Activated naive CD8-positive, alpha-beta T cell treated with anti-CD3 and anti-CD28 coated beads, Interleukin-2, amount 50 U/mL, for 16 hours (primary cell): ENCODE results near the gene PPFIBP2.

ENCODE experiments used
- DNase-seq: peaks from one replicate; pipeline ENCODE4 v3.0.0-alpha.2; 2020; ENCODE audit warnings: low read depth, low spot score

The PPFIBP2 gene

DNA sequence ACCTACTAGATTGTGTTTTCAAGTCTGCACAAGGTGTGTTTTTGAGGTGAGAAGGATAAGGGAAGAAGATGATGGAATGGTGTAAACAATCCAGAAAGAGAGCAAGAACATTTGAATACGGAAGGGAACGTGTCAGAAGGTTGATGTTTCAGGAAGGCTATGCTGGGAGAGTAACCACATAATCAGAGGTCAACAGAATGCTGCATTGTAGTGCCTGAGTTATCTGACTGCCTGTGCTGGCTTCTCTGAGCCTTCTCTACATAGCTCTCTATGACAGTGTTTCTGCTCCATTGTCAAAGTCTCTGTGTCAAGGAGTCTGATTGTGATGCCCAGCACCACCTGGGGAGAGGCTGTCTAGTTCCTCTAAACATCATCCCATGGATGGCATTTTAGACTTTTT is 85.4 kb downstream of the PPFIBP2 start:
- DNase-seq: no peak

DNA sequence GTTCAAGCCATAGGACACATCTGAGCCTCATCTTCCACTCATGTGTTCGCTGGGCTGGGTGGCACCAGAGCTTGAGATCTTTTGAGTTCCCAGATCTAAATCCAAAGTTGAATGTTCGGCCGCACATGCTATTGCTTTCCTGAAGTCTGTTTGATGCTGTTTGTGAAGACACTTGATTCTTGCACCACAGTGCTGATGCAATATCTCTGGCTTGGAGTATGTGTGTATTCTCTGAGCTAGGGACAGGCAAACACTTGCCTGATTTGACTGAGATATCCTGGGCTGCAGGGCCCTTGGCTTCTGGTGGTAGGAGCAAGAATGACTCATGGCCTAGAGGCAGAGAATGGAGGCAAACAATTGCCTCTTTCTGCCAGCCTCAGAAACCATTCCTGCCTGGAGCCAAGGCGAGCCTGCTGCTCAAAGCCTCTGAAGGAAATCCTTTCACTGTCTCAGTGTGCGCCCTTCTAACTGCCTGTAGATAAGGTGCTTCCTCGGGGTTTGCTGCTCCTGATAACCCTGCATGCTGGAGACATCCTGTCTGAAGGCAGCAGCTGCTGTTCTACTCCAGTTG is 86.5 kb downstream of the PPFIBP2 start:
- DNase-seq: no peak

DNA sequence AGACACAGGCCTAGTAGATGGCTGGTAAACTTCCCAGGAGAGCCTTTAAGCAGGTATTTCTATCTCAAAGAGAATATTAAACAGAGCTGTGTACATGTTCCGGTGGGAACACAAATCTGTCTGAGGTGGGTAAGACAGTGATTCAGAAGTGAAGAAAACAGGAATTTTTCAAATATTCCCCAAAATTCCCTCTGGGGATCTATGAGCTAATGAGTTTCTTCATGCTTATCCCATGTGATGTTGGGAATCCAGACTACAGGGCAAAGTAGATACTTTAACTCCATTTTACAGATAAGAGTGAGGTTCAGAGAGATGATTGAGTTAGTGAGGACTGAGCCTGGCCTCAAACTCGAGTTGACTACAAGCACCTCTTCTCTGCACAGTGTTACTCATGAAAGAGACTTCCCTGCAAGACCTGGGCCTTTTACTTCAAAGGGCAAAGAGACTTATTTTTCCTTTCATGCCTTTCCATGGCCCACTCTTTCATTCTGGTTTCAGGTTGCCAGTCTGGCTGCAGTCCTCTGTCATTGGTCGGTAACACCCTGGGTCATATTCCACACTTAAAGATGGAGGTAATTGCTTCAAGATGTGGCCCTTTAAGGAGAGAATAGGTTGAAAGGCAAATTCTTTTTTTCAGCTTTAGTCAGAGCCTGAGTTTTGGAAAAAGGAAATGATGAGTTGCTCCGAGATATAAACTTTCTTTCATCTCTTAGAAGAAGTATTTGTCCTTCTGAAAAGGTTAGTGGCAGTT is 89.4 kb downstream of the PPFIBP2 start:
- no peak for DNase-seq

DNA sequence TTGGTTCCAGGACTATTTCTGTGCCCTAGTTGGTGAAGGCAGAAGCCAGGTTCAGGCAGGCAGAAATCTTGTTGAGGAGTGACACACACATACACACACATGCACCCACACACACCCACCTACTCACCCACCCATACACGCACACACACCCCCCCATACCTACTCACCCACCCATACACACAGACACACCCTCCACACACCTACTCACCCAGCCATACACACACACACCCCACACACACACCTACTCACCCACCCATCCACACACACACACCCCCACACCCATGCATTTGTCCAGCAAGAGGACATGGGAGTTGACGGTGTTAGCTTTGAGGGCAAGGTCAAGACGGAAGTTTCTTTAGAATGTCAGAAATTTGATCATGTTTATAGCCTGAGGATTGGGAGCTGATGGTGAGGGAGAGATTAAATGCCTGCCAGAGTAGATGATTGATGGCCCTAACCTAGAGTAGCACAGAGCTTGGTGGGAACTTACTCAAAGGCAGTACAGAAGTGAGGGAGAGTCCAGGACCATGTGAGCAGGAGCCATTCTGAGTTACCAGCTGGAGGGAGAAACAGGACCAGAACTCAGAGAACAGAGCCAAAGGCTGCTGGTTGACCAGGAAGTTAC is 90.6 kb downstream of the PPFIBP2 start:
- DNase-seq: no peak

DNA sequence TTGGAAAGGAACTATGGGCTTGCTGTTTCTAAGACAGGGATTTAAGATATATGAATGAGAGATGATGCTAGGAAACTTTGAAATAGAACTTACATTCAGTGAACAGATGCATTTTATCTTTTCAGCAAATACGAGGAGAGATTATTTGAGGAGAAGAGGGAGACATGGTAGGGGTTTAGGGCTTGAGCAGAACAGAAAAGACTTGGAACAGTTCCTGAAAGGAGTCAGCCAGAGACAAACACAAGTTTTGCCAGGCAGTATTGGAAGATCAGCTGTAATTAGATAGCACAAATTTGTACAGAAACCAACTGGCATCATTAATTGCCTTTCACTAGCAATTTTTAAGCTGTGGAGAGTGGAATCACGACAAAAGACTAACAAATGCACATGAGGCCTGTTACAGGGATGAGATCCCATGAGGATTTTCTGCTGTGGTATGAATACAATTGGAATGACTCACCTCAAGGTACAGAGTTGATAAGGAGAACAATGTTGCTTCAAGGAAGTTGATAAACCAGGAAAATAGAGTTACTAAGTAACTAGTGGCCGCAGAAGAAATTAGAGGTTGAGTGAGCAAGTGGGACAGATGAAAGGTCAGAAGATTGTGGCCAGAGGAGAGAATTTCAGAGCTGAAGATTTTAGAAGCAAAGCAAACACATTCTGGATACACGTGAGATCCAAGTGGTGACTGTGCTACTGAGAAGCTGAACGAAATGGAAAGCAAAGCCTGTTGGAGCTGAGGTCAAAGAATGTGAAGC is 91.6 kb downstream of the PPFIBP2 start:
- no peak for DNase-seq

DNA sequence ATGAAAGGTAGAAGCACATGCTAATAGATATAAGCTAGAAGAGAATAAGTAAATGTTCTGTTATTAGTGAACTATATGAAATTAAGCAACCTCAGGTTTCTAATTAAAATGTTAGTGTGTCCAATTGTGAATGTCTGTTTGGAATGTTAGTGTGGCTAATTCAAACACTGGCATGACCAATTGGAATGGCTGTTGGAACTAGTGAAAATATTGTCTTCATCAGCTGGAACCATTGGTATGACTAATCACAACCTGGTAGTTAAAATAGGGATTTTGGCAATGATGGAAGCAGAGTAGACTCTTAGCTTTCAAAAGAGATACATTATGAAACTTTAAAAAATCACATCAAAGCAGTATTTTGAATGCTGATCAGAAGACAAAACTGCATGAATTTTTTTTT is 92.7 kb downstream of the PPFIBP2 start:
- DNase-seq: no peak

DNA sequence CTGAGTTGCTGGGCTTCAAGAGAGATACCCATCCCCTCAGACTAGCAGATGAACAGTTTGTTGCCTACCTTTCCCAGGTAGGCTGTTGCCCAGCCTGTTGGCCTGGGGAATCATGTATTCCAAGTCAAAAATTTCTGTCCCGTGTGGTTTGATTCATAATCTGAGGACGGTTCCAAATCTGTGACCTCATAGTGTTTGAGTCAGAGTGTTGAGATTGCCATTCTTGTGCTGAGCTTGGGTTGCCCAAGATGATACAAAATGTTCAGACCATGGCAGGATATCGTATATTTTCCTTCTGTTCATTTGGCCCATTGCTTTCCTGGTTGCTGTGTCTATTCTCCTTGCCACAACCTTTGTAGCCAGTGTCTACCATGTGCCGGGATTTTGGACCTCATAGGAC is 95.2 kb downstream of the PPFIBP2 start:
- no peak for DNase-seq

DNA sequence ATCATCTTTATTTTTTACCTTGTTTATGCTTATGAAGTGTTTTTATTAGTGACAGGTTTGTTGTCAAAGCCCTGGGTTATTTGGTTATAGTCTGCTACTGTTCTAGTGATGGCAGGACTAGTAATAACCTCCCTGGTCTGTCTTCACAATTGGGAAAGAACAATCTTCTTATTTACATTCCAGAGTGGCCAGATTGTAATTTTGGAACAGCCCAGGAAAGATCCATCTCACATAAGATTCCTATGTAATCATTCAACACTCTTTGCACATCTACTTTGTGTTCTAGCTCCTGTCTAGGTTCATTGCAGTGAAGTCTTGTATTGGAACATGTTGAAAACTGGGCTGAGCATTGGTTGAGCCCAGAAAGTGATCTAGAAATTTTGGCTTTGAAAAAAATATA is 95.7 kb downstream of the PPFIBP2 start:
- DNase-seq: no peak

DNA sequence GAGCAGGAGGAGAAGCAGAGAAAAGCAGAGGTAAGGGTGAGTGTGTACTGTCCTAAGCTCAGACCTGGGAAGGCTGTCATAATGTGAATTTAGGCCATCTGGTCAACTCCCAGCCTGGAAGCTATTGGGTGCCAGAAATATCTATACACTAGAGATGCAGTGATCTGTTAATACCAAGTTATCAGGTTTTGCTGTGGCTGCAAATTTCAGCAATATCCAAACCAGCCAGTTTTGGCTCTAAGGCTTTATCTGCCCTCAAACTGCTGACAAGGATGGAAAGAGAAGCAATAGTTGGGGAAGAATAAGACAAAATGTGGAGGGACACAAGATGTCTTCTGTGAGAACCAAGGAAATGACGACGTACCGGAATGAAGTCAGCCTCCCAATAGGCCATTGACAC is 96.6 kb downstream of the PPFIBP2 start:
- no peak for DNase-seq

DNA sequence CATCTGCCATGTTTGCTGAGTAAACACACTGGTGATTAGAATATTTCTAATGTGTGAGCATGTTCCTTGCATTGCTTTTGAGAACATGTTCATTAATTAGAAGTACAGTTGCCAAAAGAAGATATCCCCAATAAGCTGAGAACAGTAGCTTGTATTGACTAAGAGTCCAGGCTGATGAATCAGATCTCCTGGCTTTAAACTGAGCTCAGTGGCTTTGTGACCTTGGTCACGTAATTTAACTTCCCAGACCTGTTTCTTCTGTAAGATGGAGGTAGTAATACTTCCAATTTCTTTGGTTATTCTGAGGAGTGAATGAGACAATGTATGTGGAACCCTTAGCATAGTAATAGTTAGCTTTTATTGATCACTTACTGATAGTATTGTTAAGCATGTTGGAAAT is 97.6 kb downstream of the PPFIBP2 start:
- DNase-seq: no peak

DNA sequence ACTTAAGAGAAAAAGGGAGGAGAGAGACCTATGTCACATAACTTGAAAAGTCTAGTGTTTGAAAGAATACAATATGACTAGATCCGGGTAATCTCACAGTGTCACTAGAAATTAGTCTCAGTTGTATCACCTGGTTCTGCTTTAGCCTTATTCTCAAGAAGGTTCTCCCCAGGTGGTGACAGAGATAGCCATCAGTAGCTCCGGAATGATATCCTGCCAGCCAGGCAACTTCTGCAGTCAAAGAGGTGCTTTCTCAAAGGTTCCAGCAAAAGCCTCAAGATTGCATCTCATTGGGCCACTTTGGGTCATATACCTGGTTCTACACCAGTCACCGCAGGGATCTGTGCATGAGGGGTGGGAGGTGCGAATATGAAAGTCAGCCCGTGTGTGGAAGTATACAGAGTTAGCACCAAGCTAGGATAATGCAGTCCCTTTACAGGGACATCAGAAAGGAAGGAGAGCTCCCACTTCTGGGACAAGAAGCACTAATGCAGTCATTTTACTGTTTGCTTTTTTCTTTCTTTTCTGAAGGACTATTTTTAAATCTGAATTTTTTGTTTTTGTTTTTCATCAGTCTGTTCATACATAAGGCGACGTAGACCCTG is 98.4 kb downstream of the PPFIBP2 start:
- no peak for DNase-seq

DNA sequence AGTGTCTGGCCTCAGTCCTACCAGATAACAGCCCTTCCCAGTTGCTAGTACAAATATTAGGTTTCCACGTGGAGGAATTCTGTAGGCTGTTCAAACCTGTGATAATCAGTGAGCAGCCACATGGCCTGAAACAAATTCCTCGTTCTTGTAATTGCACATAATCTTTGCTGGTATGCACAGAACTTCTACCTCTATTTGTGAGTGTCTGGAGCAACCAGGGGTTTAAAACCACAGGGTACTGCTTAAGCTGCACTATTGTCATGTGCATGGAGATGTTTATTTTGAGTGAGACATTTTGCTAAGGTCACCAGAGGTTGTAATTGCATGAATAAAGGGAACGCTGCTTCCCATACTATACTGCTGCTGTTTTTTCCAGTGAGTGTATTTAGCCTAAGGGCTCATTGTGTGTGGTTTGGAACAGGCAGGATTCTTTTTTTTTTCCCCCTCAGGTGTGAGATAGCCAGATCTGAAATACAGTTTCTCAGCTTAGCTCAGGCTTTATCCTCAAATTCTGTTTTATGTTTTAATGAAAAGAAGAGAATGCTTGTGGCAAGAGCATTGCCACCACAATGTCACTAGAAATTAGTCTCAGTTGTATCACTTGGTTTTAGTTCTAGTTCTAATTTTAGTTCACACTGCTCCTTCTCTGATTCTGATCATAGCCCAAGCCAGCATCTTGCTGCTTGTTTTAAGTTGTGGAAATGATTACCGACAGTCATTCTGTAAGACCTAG is 99.0 kb downstream of the PPFIBP2 start:
- DNase-seq: no peak

DNA sequence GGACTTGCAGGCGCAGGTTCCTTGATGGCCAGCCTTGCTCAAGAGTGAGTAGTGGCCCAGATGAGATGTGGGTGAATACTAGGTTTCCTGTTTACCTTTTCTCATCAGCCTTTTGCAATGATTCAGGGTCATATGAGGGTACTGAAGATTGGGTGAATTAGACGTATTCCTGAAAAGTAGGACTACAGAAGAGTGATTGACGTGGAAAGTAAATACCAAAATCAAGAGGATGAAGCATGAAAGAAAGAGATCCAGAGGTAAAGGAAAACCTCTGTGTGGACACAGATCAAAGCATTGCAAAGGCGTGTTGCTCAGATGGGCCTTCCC is 99.6 kb downstream of the PPFIBP2 start:
- no peak for DNase-seq

DNA sequence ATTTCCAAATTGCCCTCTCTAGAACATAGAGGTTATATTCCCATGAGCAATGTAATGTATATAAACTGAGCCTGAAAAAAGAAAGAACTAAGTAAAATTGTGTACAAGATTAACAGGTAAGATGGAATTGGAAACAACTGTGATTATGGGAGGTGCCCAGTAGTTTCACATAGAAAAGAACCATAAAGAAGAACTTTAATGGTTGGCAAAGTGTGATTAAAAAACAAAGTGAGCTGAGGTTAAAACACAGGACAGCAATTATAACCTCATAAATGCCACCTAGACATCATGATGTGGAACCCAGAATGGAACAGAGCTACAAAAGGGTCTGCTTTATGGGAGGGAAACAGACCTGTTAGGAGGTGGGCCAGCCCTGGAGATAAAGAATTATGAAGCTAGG is 100.9 kb downstream of the PPFIBP2 start:
- no peak for DNase-seq

DNA sequence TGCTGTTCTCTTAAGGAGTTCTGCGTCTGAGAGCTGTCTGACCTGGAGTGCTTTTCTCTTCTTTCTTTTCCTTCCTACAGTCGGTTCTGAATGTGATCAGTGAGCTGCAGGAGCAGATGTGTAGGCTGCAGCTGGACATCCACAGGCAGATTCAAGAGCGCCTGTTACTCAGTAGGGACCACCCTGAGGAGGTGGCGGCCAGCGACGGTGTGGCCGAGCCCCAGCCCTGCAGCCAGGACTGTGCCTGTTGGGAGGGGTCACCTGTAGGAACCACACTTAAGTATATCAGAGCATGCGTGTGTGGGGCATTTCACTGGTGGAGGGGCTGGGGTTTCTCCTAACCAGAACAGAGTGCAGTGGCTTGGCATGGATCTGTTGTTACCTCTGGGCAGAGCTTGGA is 103.2 kb downstream of the PPFIBP2 start:
- DNase-seq: no peak

DNA sequence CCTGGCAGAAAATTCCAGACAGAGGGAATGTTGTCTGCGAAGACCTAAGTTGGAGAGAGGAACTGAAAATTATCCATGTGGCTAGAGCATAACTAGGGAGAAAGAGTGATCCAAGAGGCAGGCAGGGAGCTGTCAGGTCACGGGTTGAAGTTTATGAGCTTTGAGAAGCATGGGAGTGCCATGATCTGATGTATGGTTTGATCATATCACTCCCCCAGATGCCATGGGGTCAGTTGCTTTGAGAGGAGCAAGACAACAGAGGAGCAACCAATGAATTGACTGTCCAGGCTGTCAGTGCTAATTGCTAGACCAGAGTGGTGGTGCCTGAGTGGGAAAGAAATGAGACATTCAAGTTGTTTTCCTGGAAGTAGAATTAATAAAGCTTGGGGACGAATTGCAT is 105.5 kb downstream of the PPFIBP2 start:
- DNase-seq: no peak

DNA sequence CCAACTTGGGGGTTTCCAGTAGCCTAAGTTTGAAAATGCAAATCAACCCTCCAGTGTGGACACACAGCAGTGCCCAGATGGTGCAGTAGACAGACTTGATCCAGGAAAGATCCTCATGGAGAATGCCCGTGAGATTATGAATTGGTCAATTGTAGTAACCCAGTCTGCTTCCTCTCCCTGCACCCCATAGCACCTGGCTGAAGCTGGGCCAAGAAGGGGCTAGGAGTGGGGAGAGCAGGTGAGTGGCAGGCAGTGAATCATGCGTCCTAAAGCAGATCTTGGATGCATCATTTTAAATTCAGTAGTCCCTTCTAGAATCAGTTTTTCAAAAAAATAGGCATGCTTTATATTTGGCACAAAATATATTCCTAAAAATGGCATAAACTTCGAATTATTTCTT is 107.3 kb downstream of the PPFIBP2 start:
- no peak for DNase-seq

DNA sequence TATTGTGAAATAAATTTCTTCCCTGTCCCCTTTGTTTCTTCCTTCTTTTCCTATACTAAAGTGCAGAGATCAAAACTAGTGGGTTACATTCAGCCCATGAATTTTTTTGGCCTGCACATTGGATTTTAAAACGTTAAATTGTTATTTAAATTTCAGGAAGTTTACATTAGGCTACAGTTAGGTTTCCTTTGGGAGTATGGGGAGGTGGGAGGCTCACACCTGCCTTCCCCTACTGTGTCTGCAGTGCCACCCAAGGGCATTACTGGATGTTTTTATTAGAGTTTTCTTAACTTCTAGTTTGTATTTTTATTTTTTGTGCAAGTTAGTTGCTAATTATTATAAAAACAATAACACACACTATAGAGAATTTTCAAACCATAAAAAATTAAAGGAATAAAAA is 107.8 kb downstream of the PPFIBP2 start:
- DNase-seq: no peak

DNA sequence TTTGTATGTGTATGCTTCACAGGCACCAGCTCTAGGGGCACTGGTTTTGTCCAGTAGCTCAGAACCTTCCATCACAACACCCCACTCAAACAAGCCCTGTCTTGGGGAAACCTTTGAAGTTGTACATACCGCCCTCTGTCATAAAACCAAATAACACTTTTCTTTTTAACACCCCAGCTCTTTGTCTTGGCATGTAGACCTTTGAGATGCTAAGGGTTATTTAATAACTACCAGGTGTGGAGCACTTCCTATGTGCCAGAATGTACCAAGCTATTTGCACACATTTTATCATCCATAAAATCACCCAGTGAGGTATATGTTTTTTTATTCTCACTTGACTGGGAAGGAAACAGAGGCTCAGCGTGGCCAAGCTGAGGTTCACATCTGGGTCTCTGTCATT is 108.9 kb downstream of the PPFIBP2 start:
- DNase-seq: no peak

DNA sequence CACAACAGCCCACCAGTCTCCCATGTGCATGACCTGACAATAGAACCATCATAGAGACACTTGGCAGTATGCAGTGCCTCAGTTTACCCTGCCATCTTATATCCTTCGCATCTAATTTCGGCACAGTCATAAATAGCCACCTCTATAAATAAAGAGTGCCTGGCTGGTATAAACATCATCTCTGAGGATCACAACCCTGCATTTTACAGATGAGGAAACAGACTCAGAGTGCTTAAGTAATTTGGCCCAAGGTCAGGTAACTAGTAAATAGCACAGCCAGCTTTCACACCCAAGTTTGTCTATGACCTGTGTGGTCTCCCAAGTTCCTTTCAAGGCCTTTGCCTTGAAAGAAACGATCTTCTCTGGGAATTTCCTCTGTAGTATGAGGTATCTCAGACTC is 114.9 kb downstream of the PPFIBP2 start:
- no peak for DNase-seq

DNA sequence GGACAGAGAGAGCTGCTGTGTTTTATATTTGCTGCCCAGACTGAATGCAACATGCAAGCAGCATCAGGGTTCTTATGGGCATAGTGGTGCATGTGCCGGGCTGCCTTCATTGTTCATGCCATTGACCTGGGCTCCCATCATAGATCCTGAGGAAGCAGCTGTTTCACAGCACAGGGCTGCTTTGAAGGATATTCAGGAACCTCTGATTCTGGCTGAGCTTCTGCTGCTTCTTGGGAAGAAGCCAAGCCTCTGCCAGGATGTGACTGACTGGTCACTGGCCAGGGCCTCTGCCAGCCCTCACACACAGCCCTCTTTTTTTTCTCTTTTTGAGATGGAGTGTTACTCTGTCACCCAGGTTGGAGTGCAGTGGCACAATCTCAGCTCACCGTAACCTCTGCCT is 116.2 kb downstream of the PPFIBP2 start:
- DNase-seq: no peak

DNA sequence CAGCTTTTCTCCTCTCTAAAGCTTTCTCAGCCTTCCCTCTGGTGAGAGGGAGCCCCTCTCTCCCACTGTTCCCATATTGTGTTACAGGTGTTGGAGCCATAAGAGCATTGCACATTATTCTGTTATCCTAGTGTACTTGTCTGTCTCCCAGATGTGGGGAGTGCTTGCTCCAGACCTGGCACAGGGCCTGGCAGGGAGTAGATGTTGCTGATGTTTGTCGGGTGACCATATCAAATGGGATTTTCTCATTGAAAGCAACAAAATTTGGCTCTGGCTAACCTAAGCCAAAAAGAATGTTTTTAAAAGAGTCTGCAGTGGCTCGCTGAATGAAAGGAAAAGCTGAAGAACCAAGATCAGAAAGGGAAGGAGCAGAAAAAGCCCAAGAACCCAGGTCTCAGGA is 118.4 kb downstream of the PPFIBP2 start:
- no peak for DNase-seq
